GM12878 (cell line): Measurements from ENCODE around the gene PLBD1. TPM values are rescaled to one million over a fixed set of nuclear protein-coding genes. Genes with fewer than 3 reads are reported as not detected.

Experiments
- ATAC-seq: fragments of 200-7000 bp; cut with Tn5 transposase; 3 replicates; pipeline ENCODE4 v1.9.1; 2020; ENCODE audit warnings: mild to moderate bottlenecking, moderate library complexity
- BruUV-seq: library from RNA; stranded (reverse); fragments of 400-500 nt; replicated peaks from 2 replicates; lab custom pipeline; 2021; lab: Mats Ljungman, UMichigan
- CTCF ChIA-PET: fragments of 300-600 bp; sonication (Branson Sonifier 250); formaldehyde crosslinking; extraction: SDS; loops from one replicate; lab custom pipeline; 2021; ENCODE audit warnings: inconsistent platforms; lab: Yijun Ruan, JAX
- POLR2A ChIA-PET: fragments of 350-600 bp; formaldehyde crosslinking; extraction: SDS; loops from one replicate; lab custom pipeline; 2021; ENCODE audit warnings: inconsistent platforms; lab: Charles Lee
- RAD21 ChIA-PET: fragments of 300-600 bp; sonication (Branson Sonifier 250); formaldehyde crosslinking; loops from one replicate; lab custom pipeline; 2023; ENCODE audit warnings: antibody characterized with exemption; ENCODE audit not compliant: unreplicated experiment; lab: Charles Lee
- SMC1A ChIA-PET: fragments of 300-600 bp; sonication (Branson Sonifier 250); formaldehyde crosslinking; loops from one replicate; lab custom pipeline; 2023; ENCODE audit not compliant: unreplicated experiment, uncharacterized antibody; lab: Charles Lee
- DNase-seq: peaks from one replicate; pipeline ENCODE4 v3.0.0-alpha.2; 2011; ENCODE audit warnings: low read depth, low spot score
- FAIRE-seq: peaks from 3 replicates; lab custom pipeline; 2011; peaks lifted over from hg19 to GRCh38; lab: Jason Lieb, UNC
- H2AFZ ChIP-seq: 2 replicates; pipeline ENCODE4 v1.6.0; 2011; ENCODE audit warnings: low read depth, low read length, control low read depth; ENCODE audit not compliant: control insufficient read depth
- H3K27ac ChIP-seq: 2 replicates; pipeline ENCODE4 v1.5.1; 2011; ENCODE audit warnings: control low read depth; ENCODE audit not compliant: control insufficient read depth, insufficient read depth
- H3K27me3 ChIP-seq, 2 experiments: replicated peaks in 1 of 2; 2 replicates each; pipeline versions ENCODE4 v1.6.0 to v1.6.1; 2011; ENCODE audit warnings: low read length in 1 of 2; ENCODE audit not compliant: control insufficient read depth in 2 of 2, insufficient read depth in 2 of 2
- H3K36me3 ChIP-seq, 2 experiments: 2 replicates each; pipeline ENCODE4 v1.5.1; 2011; ENCODE audit warnings: low read length in 1 of 2; ENCODE audit not compliant: control insufficient read depth in 2 of 2, insufficient read depth in 2 of 2
- H3K4me1 ChIP-seq: 2 replicates; pipeline ENCODE4 v1.6.1; 2011; ENCODE audit warnings: mild to moderate bottlenecking, low read length, moderate library complexity, mixed read lengths; ENCODE audit not compliant: control insufficient read depth, insufficient read depth
- H3K4me2 ChIP-seq: 2 replicates; pipeline ENCODE4 v1.6.0; 2011; ENCODE audit warnings: control low read depth; ENCODE audit not compliant: control insufficient read depth, insufficient read depth
- H3K4me3 ChIP-seq: fragments of 200-600 bp; sonication (generic); 2 replicates; pipeline ENCODE4 v1.5.1; 2016
- H3K79me2 ChIP-seq: 2 replicates; pipeline ENCODE4 v1.6.0; 2011; ENCODE audit warnings: low read length; ENCODE audit not compliant: control insufficient read depth, insufficient read depth
- H3K9ac ChIP-seq: 2 replicates; pipeline ENCODE4 v1.8.0; 2011; ENCODE audit warnings: low read length, control low read depth, mixed read lengths; ENCODE audit not compliant: control insufficient read depth, insufficient read depth
- H3K9me3 ChIP-seq: replicated peaks from 3 replicates; pipeline ENCODE4 v1.5.1; 2011; ENCODE audit warnings: mild to moderate bottlenecking, low read length; ENCODE audit not compliant: control insufficient read depth, insufficient read depth
- H4K20me1 ChIP-seq: 2 replicates; pipeline ENCODE4 v1.6.0; 2011; ENCODE audit not compliant: control insufficient read depth, insufficient read depth
- KLF5 ChIP-seq: fragments of 450-650 bp; IDR thresholded peaks from 2 replicates; pipeline ENCODE4 v1.6.1; 2014; ENCODE audit warnings: mild to moderate bottlenecking; ENCODE audit not compliant: partially characterized antibody
- MTA3 ChIP-seq: IDR thresholded peaks from 2 replicates; pipeline ENCODE4 v1.6.1; 2012; ENCODE audit warnings: low read length, inconsistent platforms, borderline replicate concordance
- NFIC ChIP-seq: IDR thresholded peaks from 2 replicates; pipeline ENCODE4 v1.6.1; 2012; ENCODE audit warnings: low read depth, mild to moderate bottlenecking, inconsistent platforms, low read length, moderate library complexity
- NFXL1 ChIP-seq: fragments of 450-650 bp; IDR thresholded peaks from 2 replicates; pipeline ENCODE4 v1.6.1; 2017; ENCODE audit warnings: antibody characterized with exemption, mild to moderate bottlenecking, borderline replicate concordance
- PBX3 ChIP-seq: IDR thresholded peaks from 2 replicates; pipeline ENCODE4 v1.6.1; 2011; ENCODE audit warnings: mild to moderate bottlenecking, low read depth, low read length, moderate library complexity; ENCODE audit not compliant: insufficient replicate concordance
- RAD51 ChIP-seq: fragments of 450-650 bp; IDR thresholded peaks from 2 replicates; pipeline ENCODE4 v1.6.1; 2016; ENCODE audit warnings: moderate library complexity, mild to moderate bottlenecking, inconsistent platforms
- RCOR1 ChIP-seq: conservative IDR thresholded peaks from 2 replicates; pipeline ENCODE4 v1.6.1; 2012; ENCODE audit warnings: low read depth, low read length, improper control_type of control experiment
- SKIL ChIP-seq: fragments of 450-650 bp; IDR thresholded peaks from 2 replicates; pipeline ENCODE4 v1.6.1; 2017; ENCODE audit warnings: mild to moderate bottlenecking, low read depth, inconsistent platforms; ENCODE audit not compliant: poor library complexity, severe bottlenecking
- SP1 ChIP-seq: IDR thresholded peaks from one replicate; pipeline ENCODE4 v1.6.1; 2011; ENCODE audit warnings: low read depth, low read length
- SREBF2 ChIP-seq: IDR thresholded peaks from 2 replicates; pipeline ENCODE4 v1.6.1; 2012; ENCODE audit warnings: mild to moderate bottlenecking, low read length
- SRF ChIP-seq, 2 experiments: IDR thresholded peaks; 2 replicates each; pipeline ENCODE4 v1.6.1; 2011; ENCODE audit warnings: low read depth in 2 of 2, low read length in 2 of 2, mild to moderate bottlenecking in 1 of 2, moderate library complexity in 1 of 2
- STAT3 ChIP-seq: IDR thresholded peaks from 2 replicates; pipeline ENCODE4 v1.6.1; 2011; ENCODE audit warnings: low read depth, low read length, improper control_type of control experiment
- YY1 ChIP-seq: IDR thresholded peaks from 2 replicates; pipeline ENCODE4 v1.6.1; 2011; ENCODE audit warnings: low read depth, mild to moderate bottlenecking, low read length
- ZNF274 ChIP-seq: IDR thresholded peaks from one replicate; pipeline ENCODE4 v1.8.0; 2011; ENCODE audit not compliant: insufficient read length, insufficient read depth
- WGBS: methylation state at CpG from one replicate; pipeline ENCODE4 v1.1.6; 2016; ENCODE audit warnings: low lambda C conversion rate; ENCODE audit not compliant: insufficient replicate concordance, insufficient coverage; ENCODE audit errors: missing lambda C conversion rate; 5-methylcytosine and 5-hydroxymethylcytosine counted together
- in situ Hi-C: fragments of 300-500 bp; cut with MboI; formaldehyde crosslinking; loops from 9 replicates; pipeline ENCODE4 v1.14.3; 2018; ENCODE audit warnings: mixed read lengths
- intact Hi-C: fragments of 100-400 bp; cut with micrococcal nuclease; formaldehyde crosslinking; loops from one replicate; pipeline ENCODE4 v1.14.2; 2022; ENCODE audit not compliant: unreplicated experiment
- polyA plus RNA-seq, 11 experiments: library from polyadenylated mRNA; depleted of rRNA in 4 of 11; unstranded in 6 of 11; stranded (reverse) in 5 of 11; fragments of >200 nt; fragmentation: Nextera tagmentation in 4 of 11; fragmentation: Illumina TruSeq in 1 of 11; extraction: Ambion mirVana in 4 of 11; extraction: Trizol in 1 of 11; gene quantifications; 1 replicate in 1 of 11; 2 replicates in 10 of 11; pipeline versions ENCODE4 v1.2.1 to v1.2.3, GENCODE V29; 2011 to 2016; ENCODE audit warnings: inconsistent platforms in 2 of 11, missing spikeins in 2 of 11, low read depth in 1 of 11
- total RNA-seq, 4 experiments: library from RNA; depleted of rRNA in 3 of 4; stranded (reverse); fragments of >200 nt in 3 of 4; fragmentation: Illumina TruSeq in 1 of 4; extraction: Trizol in 1 of 4; gene quantifications; 2 replicates each; pipeline versions ENCODE4 v1.2.1 to v1.2.3, GENCODE V29; 2013 to 2021

PLBD1 gene
- total and polyA plus RNA-seq, 10 of the 15 experiments (the other 5 are each of a cell fraction or from before 2014, with no cell fraction given): 0.19 to 0.54 (median 0.27) TPM; not detected in 1

DNA sequence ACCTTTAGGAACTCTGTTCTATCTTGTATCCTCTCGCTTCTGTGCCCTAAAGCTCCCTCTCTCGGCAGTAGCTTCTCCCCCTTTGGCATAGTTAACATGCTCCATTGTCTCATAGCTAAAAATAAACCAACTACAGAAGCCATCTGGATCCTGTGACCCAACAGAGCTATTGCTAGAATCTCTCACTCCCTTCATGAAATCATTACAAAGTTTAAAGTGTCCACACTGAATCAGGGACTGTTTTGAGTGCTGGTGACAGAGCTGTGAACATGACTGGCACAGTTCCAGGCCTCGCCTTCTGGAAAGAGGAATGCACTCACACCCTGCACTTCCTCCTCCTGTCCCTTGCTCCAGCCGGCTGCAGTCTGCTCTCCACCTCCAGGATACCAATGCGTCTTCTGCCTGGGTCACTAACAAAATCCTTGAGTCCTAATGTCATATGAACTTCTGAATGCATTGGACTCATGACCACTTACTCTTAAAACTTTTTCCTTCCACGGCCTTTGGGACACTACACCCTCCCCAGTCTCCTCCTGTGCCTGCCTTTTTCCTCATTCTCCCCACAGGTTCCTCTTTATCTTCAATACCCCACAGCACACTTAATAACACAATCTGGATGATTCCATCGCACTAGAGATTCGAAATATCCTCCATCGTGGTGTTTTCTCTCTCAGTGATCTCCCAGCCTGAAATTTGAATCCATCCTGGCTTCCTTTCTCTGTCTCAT, 13.2 kb downstream of the PLBD1 start:
- POLR2A ChIA-PET: no interaction called here
- TF ChIP-seq SRF (IDR thresholded peaks at IDR 0.05; ENCODE audit: low read depth in 2 of 2, low read length in 2 of 2) (no peak), NFXL1 (no peak), KLF5 (no peak), SREBF2 (no peak), MTA3 (no peak), RCOR1 (no peak), SP1 (no peak), ZNF274 (no peak), YY1 (no peak), SKIL (no peak), NFIC (no peak), STAT3 (no peak), RAD51 (no peak), PBX3 (no peak)
- H3K4me1 ChIP-seq: no peaks in the 10 kb centered on the region
- H3K9me3 ChIP-seq: peaks cover 2% of the 10 kb centered on the region; the same call in 2 of the 3 replicates
- H3K4me3 ChIP-seq: no peak overlapping the region
- no peaks in the 10 kb centered on the region for H3K27me3 ChIP-seq
- RAD21 ChIA-PET: no interaction called here
- H3K36me3 ChIP-seq: no peaks in the 10 kb centered on the region
- no peaks in the 10 kb centered on the region for H4K20me1 ChIP-seq
- in situ Hi-C loops (no loop called here), intact Hi-C loops (no loop called here)
- 23% methylated on average over 9 of the region's 9 CpGs for WGBS
- H2AFZ ChIP-seq: no peak overlapping the region
- no peak overlapping the region for H3K27ac ChIP-seq
- H3K79me2 ChIP-seq: no peaks in the 10 kb centered on the region
- ATAC-seq: no peak
- no peak overlapping the region for H3K9ac ChIP-seq
- H3K4me2 ChIP-seq: no peak overlapping the region
- BruUV-seq: no TSS peak
- SMC1A ChIA-PET: no interaction called here
- no peak for FAIRE-seq
- DNase-seq: no peak
- CTCF ChIA-PET: interaction anchor here (0.7 kb wide), 1 partner anchor 189 kb away, joined by 3 read pairs; the partner anchor contains the start of gene ATF7IP
